AG08396 (cell line): Measurements from ENCODE around the gene RAD51AP1.

Experiments used
- DNase-seq: peaks from one replicate; pipeline ENCODE4 v3.0.0; 2012; ENCODE audit warnings: low spot score, mixed read lengths

Gene RAD51AP1

GRCh38 chr12:4591180-4591687 lies 52.5 kb downstream of the RAD51AP1 start:
- no peak for DNase-seq

GRCh38 chr12:4595881-4596280 lies 57.2 kb downstream of the RAD51AP1 start:
- DNase-seq = no peak

DNA sequence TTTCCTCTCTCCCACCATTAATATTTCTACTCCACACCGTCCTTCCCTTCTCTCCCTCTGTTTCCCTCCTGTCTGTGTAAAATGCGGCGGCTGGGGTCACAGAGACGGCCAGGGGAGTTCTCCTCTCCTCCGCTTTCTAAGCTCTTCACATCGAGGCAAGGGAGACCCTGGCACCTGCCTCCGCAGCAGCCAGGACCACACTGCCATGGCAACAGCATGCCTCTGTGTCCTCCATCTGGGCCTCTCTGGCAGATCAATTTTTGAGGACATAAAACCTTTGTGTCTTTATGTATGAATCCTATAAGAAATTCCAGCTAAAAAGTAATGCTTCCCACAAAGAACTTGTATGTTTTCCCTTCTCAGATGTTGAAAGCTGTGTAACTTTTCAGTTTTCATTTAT lies 64.7 kb downstream of the RAD51AP1 start:
- DNase-seq = no peak

GRCh38 chr12:4603946-4604345 lies 65.3 kb downstream of the RAD51AP1 start:
- DNase-seq = no peak

- DNase-seq = peak; percentile 86
Measured at GRCh38 chr12:4604684-4605193, 66.0 kb downstream of the RAD51AP1 start.

- DNase-seq = no peak
Measured at GRCh38 chr12:4607056-4607455, 68.4 kb downstream of the RAD51AP1 start.

- no peak for DNase-seq
Measured at GRCh38 chr12:4609071-4609470, 70.4 kb downstream of the RAD51AP1 start.
